HEK293 (cell line): ENCODE measurements around the gene MYBPH.
A peak's percentile ranks its signal among the peaks of the same experiment; 100 is the strongest.

Source experiments
- AEBP2 ChIP-seq: fragments of 450-650 bp; formaldehyde crosslinking; IDR thresholded peaks from 2 replicates; pipeline ENCODE4 v1.5.1; 2016; ENCODE audit warnings: missing biosample characterization, missing genetic modification characterization, borderline replicate concordance
- BCL11A ChIP-seq: fragments of 450-650 bp; formaldehyde crosslinking; IDR thresholded peaks from 2 replicates; pipeline ENCODE4 v1.5.1; 2016; ENCODE audit warnings: low read depth, missing biosample characterization, missing genetic modification characterization
- GLIS1 ChIP-seq: fragments of 450-650 bp; formaldehyde crosslinking; IDR thresholded peaks from 2 replicates; pipeline ENCODE4 v1.5.1; 2016; ENCODE audit warnings: missing biosample characterization, missing genetic modification characterization
- KLF8 ChIP-seq: fragments of 450-650 bp; formaldehyde crosslinking; IDR thresholded peaks from 2 replicates; pipeline ENCODE4 v1.5.1; 2016; ENCODE audit warnings: missing biosample characterization, missing genetic modification characterization
- MEIS1 ChIP-seq: sonication (generic); formaldehyde crosslinking; IDR thresholded peaks from 2 replicates; pipeline ENCODE4 v1.8.1; 2022; ENCODE audit warnings: missing genetic modification reagents, mild to moderate bottlenecking, borderline replicate concordance
- REST ChIP-seq: fragments of 450-650 bp; formaldehyde crosslinking; IDR thresholded peaks from 2 replicates; pipeline ENCODE4 v1.5.1; 2016; ENCODE audit warnings: missing biosample characterization, missing genetic modification characterization
- SP2 ChIP-seq: fragments of 450-650 bp; formaldehyde crosslinking; IDR thresholded peaks from 2 replicates; pipeline ENCODE4 v1.5.1; 2016; ENCODE audit warnings: missing biosample characterization, missing genetic modification characterization
- ZBTB21 ChIP-seq: fragments of 450-650 bp; formaldehyde crosslinking; IDR thresholded peaks from 2 replicates; pipeline ENCODE4 v1.5.1; 2017; ENCODE audit warnings: missing biosample characterization, missing genetic modification characterization
- ZBTB49 ChIP-seq: fragments of 450-650 bp; formaldehyde crosslinking; IDR thresholded peaks from 2 replicates; pipeline ENCODE4 v1.5.1; 2016; ENCODE audit warnings: missing biosample characterization, missing genetic modification characterization, low read depth
- ZFP41 ChIP-seq: fragments of 450-650 bp; formaldehyde crosslinking; IDR thresholded peaks from 2 replicates; pipeline ENCODE4 v1.5.1; 2016; ENCODE audit warnings: missing biosample characterization, missing genetic modification characterization, borderline replicate concordance
- ZNF10 ChIP-seq: fragments of 450-650 bp; formaldehyde crosslinking; IDR thresholded peaks from 2 replicates; pipeline ENCODE4 v1.5.1; 2017; ENCODE audit warnings: missing biosample characterization, missing genetic modification characterization
- ZNF133 ChIP-seq: fragments of 450-650 bp; formaldehyde crosslinking; IDR thresholded peaks from 2 replicates; pipeline ENCODE4 v1.5.1; 2016; ENCODE audit warnings: missing biosample characterization, missing genetic modification characterization
- ZNF18 ChIP-seq: fragments of 450-650 bp; formaldehyde crosslinking; IDR thresholded peaks from 2 replicates; pipeline ENCODE4 v1.5.1; 2016; ENCODE audit warnings: missing biosample characterization, missing genetic modification characterization
- ZNF19 ChIP-seq: fragments of 450-650 bp; formaldehyde crosslinking; IDR thresholded peaks from 2 replicates; pipeline ENCODE4; 2016; ENCODE audit warnings: missing biosample characterization, missing genetic modification characterization, low read depth
- ZNF324 ChIP-seq: fragments of 450-650 bp; formaldehyde crosslinking; IDR thresholded peaks from 2 replicates; pipeline ENCODE4 v1.5.1; 2016; ENCODE audit warnings: missing biosample characterization, missing genetic modification characterization
- ZNF423 ChIP-seq: fragments of 450-650 bp; formaldehyde crosslinking; IDR thresholded peaks from 2 replicates; pipeline ENCODE4 v1.5.1; 2016; ENCODE audit warnings: missing biosample characterization, missing genetic modification characterization
- ZNF473 ChIP-seq: fragments of 450-650 bp; formaldehyde crosslinking; IDR thresholded peaks from 2 replicates; pipeline ENCODE4 v1.5.1; 2017; ENCODE audit warnings: missing biosample characterization, missing genetic modification characterization
- ZNF48 ChIP-seq: fragments of 450-650 bp; formaldehyde crosslinking; IDR thresholded peaks from 2 replicates; pipeline ENCODE4 v1.5.1; 2016; ENCODE audit warnings: missing biosample characterization, missing genetic modification characterization
- ZNF514 ChIP-seq: fragments of 450-650 bp; formaldehyde crosslinking; IDR thresholded peaks from 2 replicates; pipeline ENCODE4 v1.5.1; 2016; ENCODE audit warnings: missing biosample characterization, missing genetic modification characterization
- ZNF530 ChIP-seq: fragments of 450-650 bp; formaldehyde crosslinking; IDR thresholded peaks from 2 replicates; pipeline ENCODE4 v1.5.1; 2016; ENCODE audit warnings: low read depth, missing biosample characterization, missing genetic modification characterization
- ZNF548 ChIP-seq: fragments of 450-650 bp; formaldehyde crosslinking; IDR thresholded peaks from 2 replicates; pipeline ENCODE4 v1.5.1; 2016; ENCODE audit warnings: missing biosample characterization, missing genetic modification characterization
- ZNF555 ChIP-seq: fragments of 450-650 bp; formaldehyde crosslinking; conservative IDR thresholded peaks from 2 replicates; pipeline ENCODE4 v1.5.1; 2017; ENCODE audit warnings: missing biosample characterization, mild to moderate bottlenecking, missing genetic modification characterization, inconsistent platforms
- ZNF558 ChIP-seq: fragments of 450-650 bp; formaldehyde crosslinking; IDR thresholded peaks from 2 replicates; pipeline ENCODE4 v1.5.1; 2016; ENCODE audit warnings: missing biosample characterization, missing genetic modification characterization
- ZNF560 ChIP-seq: fragments of 450-650 bp; formaldehyde crosslinking; IDR thresholded peaks from 2 replicates; pipeline ENCODE4 v1.5.1; 2017; ENCODE audit warnings: missing biosample characterization, missing genetic modification characterization, borderline replicate concordance
- ZNF596 ChIP-seq: fragments of 450-650 bp; IDR thresholded peaks from 2 replicates; pipeline ENCODE4 v1.5.0; 2018; ENCODE audit warnings: missing biosample characterization, mild to moderate bottlenecking, missing genetic modification characterization, moderate library complexity
- ZNF639 ChIP-seq: fragments of 450-650 bp; formaldehyde crosslinking; IDR thresholded peaks from 2 replicates; pipeline ENCODE4 v1.5.1; 2016; ENCODE audit warnings: missing biosample characterization, missing genetic modification characterization
- ZNF645 ChIP-seq: fragments of 450-650 bp; formaldehyde crosslinking; IDR thresholded peaks from 2 replicates; pipeline ENCODE4; 2016; ENCODE audit warnings: missing biosample characterization, missing genetic modification characterization
- ZNF664 ChIP-seq: fragments of 450-650 bp; formaldehyde crosslinking; IDR thresholded peaks from 2 replicates; pipeline ENCODE4 v1.5.1; 2016; ENCODE audit warnings: missing biosample characterization, missing genetic modification characterization
- ZNF785 ChIP-seq: fragments of 450-650 bp; formaldehyde crosslinking; IDR thresholded peaks from 2 replicates; pipeline ENCODE4 v1.5.1; 2016; ENCODE audit warnings: missing biosample characterization, missing genetic modification characterization
- ZNF792 ChIP-seq: fragments of 450-650 bp; formaldehyde crosslinking; IDR thresholded peaks from 2 replicates; pipeline ENCODE4 v1.5.1; 2016; ENCODE audit warnings: missing biosample characterization, missing genetic modification characterization

Gene MYBPH

GRCh38 chr1:203190949-203191348, 15.3 kb upstream of the MYBPH start (continued):
- TF ChIP-seq ZBTB49 (tag by site-specific recombination) (no peak), AEBP2 (0 out of 2 replicates have a peak, but pooled peaks have one; percentile 71), BCL11A (tag by site-specific recombination) (no peak), ZNF664 (tag by site-specific recombination) (0 out of 2 replicates have a peak, but pooled peaks have one; percentile 20), ZNF19 (tag by site-specific recombination) (no peak), ZNF645 (tag by site-specific recombination) (no peak), ZNF555 (tag by site-specific recombination) (peak; percentile 81), ZNF558 (tag by site-specific recombination) (peak; percentile 48; the same call in 1 of the 2 replicates), ZNF423 (tag by site-specific recombination) (no peak), ZNF18 (tag by site-specific recombination) (no peak), ZNF10 (tag by site-specific recombination) (no peak), REST (tag by site-specific recombination) (peak; percentile 58), ZFP41 (no peak), ZNF792 (tag by site-specific recombination) (no peak), ZNF548 (tag by site-specific recombination) (no peak), ZNF48 (tag by site-specific recombination) (no peak), ZNF133 (no peak), ZNF596 (tag by site-specific recombination) (no peak), ZNF785 (tag by site-specific recombination) (no peak), ZNF560 (tag by site-specific recombination) (0 out of 2 replicates have a peak, but pooled peaks have one; percentile 30), GLIS1 (no peak), ZNF514 (tag by site-specific recombination) (no peak), SP2 (tag by site-specific recombination) (no peak), ZNF530 (tag by site-specific recombination) (0 out of 2 replicates have a peak, but pooled peaks have one; percentile 43), ZNF324 (tag by site-specific recombination) (no peak), MEIS1 (CRISPR knock-in tag) (no peak), ZNF473 (no peak), KLF8 (tag by site-specific recombination) (no peak), ZNF639 (tag by site-specific recombination) (no peak), ZBTB21 (tag by site-specific recombination) (peak; percentile 33; the same call in 1 of the 2 replicates)
